SH-SY5Y (cell line): ENCODE data around the gene TOP2A.

Experiments used
- GATA2 ChIP-seq: IDR thresholded peaks from 2 replicates; pipeline ENCODE4 v1.6.1; 2011; ENCODE audit warnings: mild to moderate bottlenecking, low read depth, low read length
- GATA3 ChIP-seq: IDR thresholded peaks from 2 replicates; pipeline ENCODE4 v1.6.1; 2011; ENCODE audit warnings: low read depth, mild to moderate bottlenecking, low read length, moderate library complexity

GRCh38 chr17:40402668-40403067 is 15.0 kb downstream of the TOP2A start:
- TF ChIP-seq GATA3: no peak
- no peak for TF ChIP-seq GATA2
